Stimulated activated CD4-positive, alpha-beta T cell treated with anti-CD3 and anti-CD28 coated beads, TNF-alpha, amount 100 ng/mL, for 24 hours (primary cell): ENCODE results near the gene LGALS14.

Source experiments
- DNase-seq, 3 experiments: peaks; one replicate each; pipeline ENCODE4 v3.0.0-alpha.2; 2020; ENCODE audit warnings: low read depth in 3 of 3

The LGALS14 gene

GRCh38 chr19:39746836-39747529, 42.7 kb downstream of the LGALS14 start:
- no peak for DNase-seq

- DNase-seq, result no peak
These were observed 45.7 kb downstream of the LGALS14 start for GRCh38 chr19:39749981-39750380.

- DNase-seq, result peak in 1 of 3 experiments; percentile 9
These were observed 48.1 kb downstream of the LGALS14 start for GRCh38 chr19:39752390-39752789.

GRCh38 chr19:39752795-39753194, 48.5 kb downstream of the LGALS14 start:
- no peak for DNase-seq

GRCh38 chr19:39754544-39754943, 50.3 kb downstream of the LGALS14 start:
- no peak for DNase-seq

GRCh38 chr19:39754971-39755370, 50.7 kb downstream of the LGALS14 start:
- no peak for DNase-seq
